ENCODE measurements around the gene MYO16.
"Not testable (repeated sequence)": the region's sequence is repeated elsewhere in the genome, so short reads cannot be mapped to it uniquely, and the experiment has no call there.

DNA sequence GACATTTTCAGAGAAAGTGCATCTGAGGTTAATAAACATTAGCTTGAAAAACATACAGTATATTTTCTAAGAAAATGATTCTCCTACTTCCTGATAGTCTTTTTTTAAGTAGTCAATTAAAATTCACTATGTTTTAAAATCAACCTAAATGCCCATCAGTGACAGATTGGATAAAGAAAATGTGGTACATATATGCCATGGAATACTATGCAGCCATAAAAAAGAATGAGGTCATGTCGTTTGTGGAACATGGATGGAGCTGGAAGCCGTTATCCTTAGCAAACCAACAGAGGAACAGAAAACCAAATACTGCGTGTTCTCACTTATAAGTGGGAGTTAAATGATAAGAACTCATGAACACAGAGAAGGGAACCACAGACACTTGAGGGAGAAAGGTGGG, 462.8 kb downstream of the MYO16 start:
- not testable (repeated sequence) for TF ChIP-seq CTCF (conservative IDR thresholded peaks at IDR 0.05; ENCODE audit: low read depth, low read length); EZH2 (IDR thresholded peaks at IDR 0.05; ENCODE audit: borderline replicate concordance, low read depth, low read length, poor library complexity, severe bottlenecking)
